ENCODE measurements around the gene DNAH10. TPM values are rescaled to one million over a fixed set of nuclear protein-coding genes. Genes with fewer than 3 reads are reported as not detected.

DNAH10 gene
- total and polyA plus RNA-seq, 2 of the 4 experiments (the other 2 are of a cell fraction), result 0.18 to 0.22 TPM

DNA sequence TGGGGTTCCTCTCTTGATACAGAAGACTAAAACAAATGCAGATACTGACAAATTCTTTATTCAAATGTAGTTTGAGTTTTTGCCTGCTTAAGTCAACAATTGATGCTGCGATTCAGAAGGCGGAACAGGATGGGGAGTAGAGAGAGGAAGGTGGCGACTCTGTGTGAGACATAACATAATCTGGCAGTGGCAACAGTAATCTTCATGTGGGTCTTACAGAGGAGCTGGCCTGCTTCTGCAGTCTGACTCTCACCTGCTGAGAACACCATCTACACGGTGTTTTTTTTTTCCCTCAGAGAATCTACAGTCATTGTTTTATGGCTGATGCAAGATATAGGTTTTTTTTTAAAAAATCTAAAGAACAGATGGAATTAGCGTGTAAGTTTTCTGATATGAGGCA lies 200.4 kb downstream of the DNAH10 start (continued):
- TF ChIP-seq RFX5 (IDR thresholded peaks at IDR 0.05; ENCODE audit: low read depth, low read length), result no peak

DNA sequence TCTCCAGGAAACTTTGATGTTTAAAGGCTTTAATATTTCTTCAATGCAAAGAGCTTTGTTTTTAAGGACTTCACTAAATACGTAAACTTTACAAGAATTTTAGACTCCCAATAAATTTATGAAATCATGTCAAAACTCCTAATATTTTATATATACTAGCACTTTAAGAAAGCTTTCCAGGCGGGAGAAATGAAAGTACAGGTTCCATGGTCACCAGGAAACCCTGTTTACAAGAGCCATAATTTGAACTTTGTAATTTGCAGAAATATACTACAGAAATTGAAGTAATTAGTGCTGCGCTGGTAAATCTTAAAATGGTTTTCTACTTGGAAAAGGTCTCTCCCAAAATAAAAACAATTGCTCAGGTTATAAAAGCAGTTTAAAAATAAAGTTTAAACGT lies 201.7 kb downstream of the DNAH10 start:
- dilution Hi-C loops (cut with HindIII; ENCODE audit: low sequenced_read_pairs, unreplicated experiment), result no loop called here
- in situ Hi-C loops (cut with MboI; ENCODE audit: low sequenced_read_pairs), result no loop called here
- no CpG with 5 or more reads among the region's 4 CpGs for WGBS, 2 experiments (ENCODE audit: extremely low coverage in 2 of 2, insufficient read length in 1 of 2)
- ATAC-seq (ENCODE audit: low read depth) (no peak), DNase-seq (no peak)
- Histone ChIP-seq H4K91ac (ENCODE audit: insufficient read depth, low read depth, low read length) (no peak overlapping the region), H2AK5ac (ENCODE audit: low read depth, low read length) (no peak overlapping the region), H3K14ac (replicated peaks; ENCODE audit: low read depth, low read length) (no peak overlapping the region), H2AK9ac (replicated peaks; ENCODE audit: low read depth, low read length, poor library complexity) (no peak overlapping the region), H3K9ac (ENCODE audit: low read depth, low read length) (no peak overlapping the region), H4K20me1 (ENCODE audit: insufficient read depth, low read length) (peaks cover 16% of the 10 kb centered on the region; the same call in 1 of the 2 replicates), H2BK5ac (ENCODE audit: low read depth, low read length, poor library complexity, severe bottlenecking) (no peak overlapping the region), H3K9me1 (ENCODE audit: insufficient read depth, low read length) (peaks cover 20% of the 10 kb centered on the region), H3K27ac (ENCODE audit: insufficient read depth, low read length) (no peak overlapping the region), H3K36me3 (ENCODE audit: control insufficient read depth, insufficient read depth, low read length) (peaks cover 2% of the 10 kb centered on the region; the same call in 1 of the 2 replicates), H2BK15ac (ENCODE audit: low read depth, low read length) (no peak overlapping the region), H3K9me3 (ENCODE audit: control insufficient read depth, insufficient read depth, low read length) (no peaks in the 10 kb centered on the region), H3K4me2 (ENCODE audit: low read depth, low read length) (no peak overlapping the region), H3K4ac (ENCODE audit: low read depth, low read length) (no peak overlapping the region), H3K4me1 (ENCODE audit: control insufficient read depth, insufficient read depth, low read length) (peaks cover 9% of the 10 kb centered on the region), H3K27me3 (ENCODE audit: control insufficient read depth, insufficient read depth, low read length) (no peaks in the 10 kb centered on the region), H2AFZ (replicated peaks; ENCODE audit: low read length, poor library complexity) (no peak overlapping the region), H3K56ac (ENCODE audit: extremely low read depth, insufficient read depth, low read length) (no peak overlapping the region), H4K8ac (ENCODE audit: low read depth in 2 of 2, low read length in 2 of 2) (no peak overlapping the region), H3K23ac (ENCODE audit: low read depth, low read length) (no peak overlapping the region), H3K18ac (ENCODE audit: low read depth, low read length) (no peak overlapping the region), H3K4me3 (ENCODE audit: insufficient read depth, low read depth, low read length) (no peak overlapping the region), H4K5ac (ENCODE audit: low read depth, low read length) (no peak overlapping the region), H2BK20ac (ENCODE audit: low read depth, low read length) (no peak overlapping the region), H2BK120ac (ENCODE audit: low read depth, low read length) (no peak overlapping the region), H3K79me1 (ENCODE audit: low read depth in 1 of 2, low read length in 2 of 2) (peaks cover 37 to 78% of the 10 kb centered on the region in 2 experiments)
- no peak for TF ChIP-seq POLR2A (IDR thresholded peaks at IDR 0.05; ENCODE audit: low read depth, low read length)
- CTCF ChIA-PET, result no interaction called here
- POLR2A ChIA-PET (ENCODE audit: unreplicated experiment), result no interaction called here
- intact Hi-C loops (cut with micrococcal nuclease), result no loop called here
- no TSS peak for BruUV-seq (replicated peaks)
